Bronchial smooth muscle cell (primary cell): ENCODE measurements around the gene C1orf226. TPM values are rescaled to one million over a fixed set of nuclear protein-coding genes. Genes with fewer than 3 reads are reported as not detected.

Experiments used
- total RNA-seq: library from RNA; depleted of rRNA; stranded (reverse); fragments of >200 nt; gene quantifications from 2 replicates; pipeline ENCODE4 v1.2.1, GENCODE V29; 2014

C1orf226 gene, protein sequence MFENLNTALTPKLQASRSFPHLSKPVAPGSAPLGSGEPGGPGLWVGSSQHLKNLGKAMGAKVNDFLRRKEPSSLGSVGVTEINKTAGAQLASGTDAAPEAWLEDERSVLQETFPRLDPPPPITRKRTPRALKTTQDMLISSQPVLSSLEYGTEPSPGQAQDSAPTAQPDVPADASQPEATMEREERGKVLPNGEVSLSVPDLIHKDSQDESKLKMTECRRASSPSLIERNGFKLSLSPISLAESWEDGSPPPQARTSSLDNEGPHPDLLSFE
- total RNA-seq, result under 0.01 TPM in 1 of 2 replicates, not detected in the other

DNA sequence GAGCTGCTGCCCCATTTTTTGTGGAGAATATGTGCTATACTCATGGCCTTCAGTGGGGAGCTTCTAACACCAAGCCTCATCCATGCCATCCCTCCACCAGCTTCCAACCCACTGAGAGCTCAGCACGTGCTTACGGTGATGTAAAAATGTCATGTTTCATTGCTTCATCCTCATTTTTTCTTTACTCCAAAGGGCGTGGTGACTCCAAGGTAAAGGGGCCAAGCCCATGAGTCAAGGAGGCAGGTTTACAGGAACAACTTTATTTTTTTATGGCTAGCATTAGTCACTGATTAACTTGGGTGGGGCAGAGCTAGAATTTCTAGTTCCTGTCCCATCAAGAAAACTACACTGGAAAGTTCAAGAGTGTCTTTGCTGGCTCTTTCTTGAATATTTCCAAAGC lies at the start of gene C1orf226:
Gene C1orf226 (plus strand): TSS at position 346 of the 400 bp plus-strand sequence. CDS start 174 bp downstream, outside the sequence.

DNA sequence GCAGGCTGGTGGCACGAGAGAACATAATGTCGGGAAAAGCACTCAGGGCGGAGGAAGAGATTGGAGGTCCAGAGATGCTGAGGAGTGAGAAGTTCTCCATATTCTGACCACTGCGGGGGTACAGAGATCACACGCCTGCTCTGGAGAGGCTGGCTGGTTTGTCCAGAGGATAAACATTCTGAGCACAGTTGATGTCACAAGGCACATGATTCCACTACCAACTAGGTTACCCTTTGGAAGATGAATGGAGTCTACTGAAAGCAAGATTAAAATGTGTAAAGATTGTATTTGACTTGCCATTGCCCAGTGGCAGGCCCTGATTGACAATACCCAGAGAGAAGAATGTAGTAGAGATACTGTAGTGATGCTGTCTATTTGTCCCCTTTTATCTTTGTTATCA lies 4.8 kb upstream of the C1orf226 start, which contains the start of gene SPATA46:
Gene SPATA46 (minus strand): TSS at position 164 of the 400 bp plus-strand sequence. CDS start 64 bp downstream, at position 100.

DNA sequence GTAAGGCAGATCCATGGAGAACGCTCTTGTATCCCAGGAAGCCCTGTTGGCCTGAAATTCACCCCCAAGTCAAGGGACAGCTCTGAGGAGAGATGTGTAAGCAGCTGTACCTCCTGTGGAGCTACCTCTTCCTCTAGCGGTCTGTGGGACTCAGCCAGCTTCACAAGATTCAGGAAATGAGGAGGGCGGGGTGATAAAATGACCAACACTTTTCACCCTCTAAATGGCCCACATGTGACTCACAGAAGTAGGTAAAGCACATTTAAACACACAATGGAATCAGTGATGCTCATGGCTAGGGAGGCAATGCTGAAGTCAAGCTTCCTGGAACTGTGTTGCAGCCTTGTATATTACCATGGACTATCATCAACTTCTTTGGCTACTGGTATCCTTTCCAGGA lies 30.5 kb downstream of the C1orf226 start, which contains the start of gene SH2D1B:
Gene SH2D1B (minus strand): TSS at position 135 of the 400 bp plus-strand sequence. CDS start 120 bp downstream, at position 15.

Other genes with a start within 250 kb of the C1orf226 start
- gene SPATA46, start 4.9 kb upstream of the C1orf226 start, total RNA-seq, result not detected in 2 replicates
- gene SH2D1B, start 30.4 kb downstream of the C1orf226 start, total RNA-seq, result under 0.01 TPM in 1 of 2 replicates, not detected in the other
- gene UHMK1, start 116.1 kb downstream of the C1orf226 start, total RNA-seq, result 26.4 and 43.5 TPM in 2 replicates
- gene UAP1, start 180.0 kb downstream of the C1orf226 start, total RNA-seq, result 51.0 and 63.7 TPM in 2 replicates